CD14-positive monocyte (primary cell): ENCODE data around the gene SOCS4. TPM values are rescaled to one million over a fixed set of nuclear protein-coding genes. Genes with fewer than 3 reads are reported as not detected.

Experiments
- DNase-seq, 3 donors: peaks; one replicate each; pipeline ENCODE4 v3.0.0-alpha.2; 2011 to 2022
- H2AFZ ChIP-seq: 2 replicates; pipeline ENCODE4 v1.6.0; 2012; ENCODE audit warnings: mild to moderate bottlenecking, low read depth, low read length, inconsistent platforms; ENCODE audit not compliant: insufficient read depth, poor library complexity, severe bottlenecking
- H3K27ac ChIP-seq, 2 donors: 1 replicate in 1 of 2; 2 replicates in 1 of 2; pipeline ENCODE4 v1.5.1; 2012 to 2013; ENCODE audit warnings: low read length in 2 of 2, control low read depth in 1 of 2, inconsistent platforms in 1 of 2, low read depth in 1 of 2, mild to moderate bottlenecking in 1 of 2
- H3K27me3 ChIP-seq, 2 donors: one replicate each; pipeline versions ENCODE4 v1.6.0 to v1.6.1; 2011 to 2013; ENCODE audit warnings: low read length in 2 of 2; ENCODE audit not compliant: control insufficient read depth in 2 of 2, insufficient read depth in 2 of 2
- H3K36me3 ChIP-seq, 2 donors: replicated peaks in 1 of 2; 1 replicate in 1 of 2; 2 replicates in 1 of 2; pipeline versions ENCODE4 v1.5.1 to v1.6.1; 2012 to 2013; ENCODE audit warnings: low read length in 2 of 2, control low read depth in 1 of 2, inconsistent platforms in 1 of 2, mild to moderate bottlenecking in 1 of 2; ENCODE audit not compliant: insufficient read depth in 2 of 2, control insufficient read depth in 1 of 2
- H3K4me1 ChIP-seq, 2 donors: 1 replicate in 1 of 2; 2 replicates in 1 of 2; pipeline versions ENCODE4 v1.5.1 to v1.6.1; 2012 to 2013; ENCODE audit warnings: low read length in 2 of 2, control low read depth in 1 of 2, inconsistent platforms in 1 of 2, mild to moderate bottlenecking in 1 of 2, moderate library complexity in 1 of 2; ENCODE audit not compliant: insufficient read depth in 2 of 2, control insufficient read depth in 1 of 2
- H3K4me2 ChIP-seq: replicated peaks from 2 replicates; pipeline ENCODE3; 2012; ENCODE audit warnings: low read length, moderate library complexity, mild to moderate bottlenecking; ENCODE audit not compliant: poor library complexity, severe bottlenecking; ENCODE audit errors: extremely low read depth
- H3K4me3 ChIP-seq, 3 experiments: fragments of 200-600 bp in 1 of 3; sonication (generic) in 1 of 3; replicated peaks in 1 of 3; 1 replicate in 2 of 3; 2 replicates in 1 of 3; pipeline ENCODE4 v1.5.1; 2011 to 2013; ENCODE audit warnings: low read length in 3 of 3, mild to moderate bottlenecking in 3 of 3, control low read depth in 2 of 3, low read depth in 2 of 3, inconsistent platforms in 1 of 3, moderate library complexity in 1 of 3
- H3K79me2 ChIP-seq: 2 replicates; pipeline ENCODE4 v1.6.0; 2012; ENCODE audit warnings: mild to moderate bottlenecking, control low read depth, inconsistent platforms, low read length, moderate library complexity; ENCODE audit not compliant: insufficient read depth
- H3K9ac ChIP-seq: 2 replicates; pipeline ENCODE4 v1.6.0; 2017; ENCODE audit warnings: low read length, mild to moderate bottlenecking; ENCODE audit not compliant: insufficient read depth, poor library complexity, severe bottlenecking
- H3K9me3 ChIP-seq, 2 donors: replicated peaks in 1 of 2; 1 replicate in 1 of 2; 2 replicates in 1 of 2; pipeline versions ENCODE4 v1.5.1 to v1.6.1; 2012 to 2013; ENCODE audit warnings: low read length in 2 of 2, control low read depth in 1 of 2; ENCODE audit not compliant: control insufficient read depth in 1 of 2, insufficient read depth in 1 of 2
- H4K20me1 ChIP-seq: 2 replicates; pipeline ENCODE4 v1.6.0; 2012; ENCODE audit warnings: mild to moderate bottlenecking, low read length, control low read depth, moderate library complexity; ENCODE audit not compliant: insufficient read depth
- H3K27ac Mint-ChIP-seq, 7 donors: one replicate each; pipeline ENCODE4 v1.8.0; 2020; ENCODE audit warnings: mild to moderate bottlenecking in 7 of 7, mixed read lengths in 7 of 7, moderate library complexity in 6 of 7, inconsistent platforms in 2 of 7
- H3K27me3 Mint-ChIP-seq, 3 donors: one replicate each; pipeline ENCODE4 v1.8.0; 2021 to 2022; ENCODE audit warnings: low read depth in 3 of 3, mild to moderate bottlenecking in 3 of 3, mixed read lengths in 3 of 3, moderate library complexity in 3 of 3, inconsistent platforms in 1 of 3
- H3K36me3 Mint-ChIP-seq, 2 donors: one replicate each; pipeline ENCODE4 v1.8.0; 2020; ENCODE audit warnings: mixed read lengths in 2 of 2, inconsistent platforms in 1 of 2, mild to moderate bottlenecking in 1 of 2
- H3K4me1 Mint-ChIP-seq: one replicate; pipeline ENCODE4 v1.8.0; 2020; ENCODE audit warnings: mild to moderate bottlenecking, mixed read lengths
- H3K4me3 Mint-ChIP-seq, 2 donors: one replicate each; pipeline ENCODE4 v1.8.0; 2020; ENCODE audit warnings: mild to moderate bottlenecking in 2 of 2, mixed read lengths in 2 of 2, moderate library complexity in 1 of 2
- H3K9me3 Mint-ChIP-seq, 7 donors: one replicate each; pipeline ENCODE4 v1.8.0; 2020 to 2022; ENCODE audit warnings: mixed read lengths in 7 of 7, mild to moderate bottlenecking in 6 of 7, moderate library complexity in 6 of 7, inconsistent platforms in 2 of 7
- WGBS: methylation state at CpG from one replicate; pipeline ENCODE4 v1.1.5; 2013; ENCODE audit warnings: missing lambda C conversion rate; ENCODE audit not compliant: insufficient coverage; 5-methylcytosine and 5-hydroxymethylcytosine counted together
- intact Hi-C, 2 donors: fragments of 100-400 bp; cut with micrococcal nuclease; formaldehyde crosslinking; loops; one replicate each; pipeline versions ENCODE4 v1.15.0 to v1.15.1; 2023
- polyA plus RNA-seq, 3 donors: library from polyadenylated mRNA; depleted of rRNA in 1 of 3; unstranded in 2 of 3; stranded (reverse) in 1 of 3; fragments of 300-500 nt in 2 of 3; fragments of >200 nt in 1 of 3; fragmentation: Illumina TruSeq in 2 of 3; gene quantifications; 1 replicate in 2 of 3; 2 replicates in 1 of 3; pipeline ENCODE4 v1.2.3, GENCODE V29; 2012 to 2021
- TF ChIP-seq, protein P1 (sequence below): fragments of 200-600 bp; IDR thresholded peaks from one replicate; pipeline ENCODE4 v1.8.0; 2022; ENCODE audit warnings: antibody characterized with exemption, mild to moderate bottlenecking

Gene SOCS4
- polyA plus RNA-seq, 3 donors, result 2.5 to 5.0 (median 3.0) TPM

DNA sequence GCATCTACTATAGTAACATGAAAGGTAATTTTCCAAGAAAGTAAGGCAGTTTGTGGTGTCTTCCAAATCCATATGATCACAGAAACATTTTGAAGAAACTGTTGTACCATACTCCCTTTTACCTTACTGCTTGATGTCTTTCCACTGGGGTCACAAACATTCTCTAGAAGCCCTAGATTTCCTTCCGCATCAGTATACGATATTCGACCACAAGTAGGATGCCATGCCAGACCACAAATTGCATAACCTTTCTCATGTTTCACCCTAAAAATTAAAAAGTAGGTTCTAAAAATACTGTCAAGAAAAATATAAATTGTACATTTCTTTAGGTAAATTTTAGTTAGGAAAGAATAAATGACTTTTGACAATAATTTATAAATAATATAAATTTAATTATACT, 26.7 kb upstream of the SOCS4 start:
- Histone ChIP-seq H3K36me3 (peaks cover 0 to 13% of the 10 kb centered on the region in 2 donors), H3K27ac (no peak overlapping the region), H3K79me2 (no peaks in the 10 kb centered on the region), H4K20me1 (no peaks in the 10 kb centered on the region), H3K4me2 (peak overlapping the region; percentile 18), H3K9ac (no peak overlapping the region), H2AFZ (no peak overlapping the region), H3K4me3 (no peak overlapping the region), H3K4me1 (peaks cover 11 to 17% of the 10 kb centered on the region in 2 donors), H3K27me3 (peaks cover 2 to 5% of the 10 kb centered on the region in 2 donors), H3K9me3 (no peaks in the 10 kb centered on the region)
- WGBS, result 0% methylated on average over 1 of the region's 3 CpGs
- intact Hi-C loops, result no loop called here
- DNase-seq, result peak; percentile 34 to 38 (median 36)
- TF ChIP-seq, protein P1, sequence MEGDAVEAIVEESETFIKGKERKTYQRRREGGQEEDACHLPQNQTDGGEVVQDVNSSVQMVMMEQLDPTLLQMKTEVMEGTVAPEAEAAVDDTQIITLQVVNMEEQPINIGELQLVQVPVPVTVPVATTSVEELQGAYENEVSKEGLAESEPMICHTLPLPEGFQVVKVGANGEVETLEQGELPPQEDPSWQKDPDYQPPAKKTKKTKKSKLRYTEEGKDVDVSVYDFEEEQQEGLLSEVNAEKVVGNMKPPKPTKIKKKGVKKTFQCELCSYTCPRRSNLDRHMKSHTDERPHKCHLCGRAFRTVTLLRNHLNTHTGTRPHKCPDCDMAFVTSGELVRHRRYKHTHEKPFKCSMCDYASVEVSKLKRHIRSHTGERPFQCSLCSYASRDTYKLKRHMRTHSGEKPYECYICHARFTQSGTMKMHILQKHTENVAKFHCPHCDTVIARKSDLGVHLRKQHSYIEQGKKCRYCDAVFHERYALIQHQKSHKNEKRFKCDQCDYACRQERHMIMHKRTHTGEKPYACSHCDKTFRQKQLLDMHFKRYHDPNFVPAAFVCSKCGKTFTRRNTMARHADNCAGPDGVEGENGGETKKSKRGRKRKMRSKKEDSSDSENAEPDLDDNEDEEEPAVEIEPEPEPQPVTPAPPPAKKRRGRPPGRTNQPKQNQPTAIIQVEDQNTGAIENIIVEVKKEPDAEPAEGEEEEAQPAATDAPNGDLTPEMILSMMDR, result no peak
- Mint-ChIP-seq H3K4me1 (peaks cover 18% of the 10 kb centered on the region), H3K36me3 (peaks cover 21 to 35% of the 10 kb centered on the region in 2 donors), H3K4me3 (peak overlapping the region in 1 of 2 donors; percentile 35), H3K9me3 (peaks cover 0 to 4% (median 0%) of the 10 kb centered on the region in 7 donors), H3K27me3 (peaks cover 0 to 2% (median 1%) of the 10 kb centered on the region in 3 donors), H3K27ac (no peak overlapping the region)

DNA sequence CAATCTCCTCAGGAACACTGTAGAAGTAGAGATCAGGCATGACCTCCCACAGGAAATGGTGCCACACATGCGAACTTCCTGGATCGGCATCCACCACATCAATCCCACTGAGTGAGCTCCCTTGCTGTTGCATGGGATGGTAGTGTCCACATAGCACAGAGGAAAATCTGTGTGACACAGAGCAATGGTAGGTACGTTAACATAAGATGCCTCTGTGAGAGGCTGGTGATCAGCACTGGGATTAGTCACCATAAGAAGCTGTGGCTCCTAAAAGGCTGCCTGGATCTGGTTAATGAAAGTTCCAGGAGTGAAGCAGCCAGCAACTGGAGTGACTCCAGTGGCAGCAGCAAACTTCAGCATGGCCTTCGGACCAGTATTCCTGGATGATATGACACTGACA, 22.0 kb upstream of the SOCS4 start:
- Histone ChIP-seq H4K20me1 (no peaks in the 10 kb centered on the region), H3K4me2 (no peak overlapping the region), H3K79me2 (no peaks in the 10 kb centered on the region), H3K4me1 (peaks cover 6 to 12% of the 10 kb centered on the region in 2 donors), H2AFZ (no peak overlapping the region), H3K27me3 (no peaks in the 10 kb centered on the region), H3K9me3 (no peaks in the 10 kb centered on the region), H3K36me3 (peaks cover 6 to 28% of the 10 kb centered on the region in 2 donors), H3K27ac (no peak overlapping the region), H3K4me3 (no peak overlapping the region), H3K9ac (no peak overlapping the region)
- Mint-ChIP-seq H3K4me3 (no peak overlapping the region), H3K27me3 (peaks cover 0 to 3% (median 0%) of the 10 kb centered on the region in 3 donors), H3K4me1 (peaks cover 13% of the 10 kb centered on the region), H3K36me3 (peaks cover 26 to 34% of the 10 kb centered on the region in 2 donors), H3K27ac (no peak overlapping the region), H3K9me3 (peaks cover 0 to 2% (median 0%) of the 10 kb centered on the region in 7 donors)
- intact Hi-C loops, result no loop called here
- TF ChIP-seq, protein P1, result no peak
- no peak for DNase-seq
- 90% methylated on average over 2 of the region's 4 CpGs for WGBS
